H1 (cell line): ENCODE results near the gene RNF8.

Source experiments
- CHD2 ChIP-seq: IDR thresholded peaks from 2 replicates; pipeline ENCODE4 v1.6.1; 2012; ENCODE audit warnings: low read length, improper control_type of control experiment
- CTCF ChIP-seq, 3 experiments: IDR thresholded peaks; 1 replicate in 2 of 3; 2 replicates in 1 of 3; pipeline versions ENCODE4 v1.5.1 to v1.6.1; 2011; ENCODE audit warnings: low read length in 3 of 3, mild to moderate bottlenecking in 3 of 3, inconsistent platforms in 2 of 3, low read depth in 1 of 3, moderate library complexity in 1 of 3; ENCODE audit not compliant: insufficient read depth in 1 of 3; ENCODE audit errors: control extremely low read depth in 1 of 3
- EZH2 ChIP-seq: fragments of 200-600 bp; sonication (generic); IDR thresholded peaks from 2 replicates; pipeline ENCODE4 v1.7.1; 2012; ENCODE audit warnings: low read depth, mild to moderate bottlenecking, moderate library complexity, low read length, inconsistent platforms; ENCODE audit not compliant: severe bottlenecking
- JUND ChIP-seq: IDR thresholded peaks from 2 replicates; pipeline ENCODE4 v1.6.1; 2011; ENCODE audit warnings: mild to moderate bottlenecking, improper control_type of control experiment, low read length
- POLR2A ChIP-seq, 2 experiments: IDR thresholded peaks; 1 replicate in 1 of 2; 2 replicates in 1 of 2; pipeline ENCODE4 v1.6.1; 2011; ENCODE audit warnings: low read depth in 2 of 2, low read length in 2 of 2, mild to moderate bottlenecking in 2 of 2; ENCODE audit errors: control extremely low read depth in 1 of 2
- POU5F1 ChIP-seq: IDR thresholded peaks from 2 replicates; pipeline ENCODE4 v1.6.1; 2011; ENCODE audit warnings: low read depth, mild to moderate bottlenecking, low read length, moderate library complexity
- SAP30 ChIP-seq: fragments of 300-600 bp; sonication (generic); IDR thresholded peaks from 2 replicates; pipeline ENCODE4 v1.7.1; 2012; ENCODE audit warnings: low read length, moderate library complexity, mild to moderate bottlenecking, inconsistent platforms; ENCODE audit not compliant: insufficient read depth, insufficient replicate concordance
- SIRT6 ChIP-seq: IDR thresholded peaks from one replicate; pipeline ENCODE4 v1.7.1; 2012; ENCODE audit warnings: low read length, inconsistent platforms
- SP1 ChIP-seq: IDR thresholded peaks from 2 replicates; pipeline ENCODE4 v1.6.1; 2011; ENCODE audit warnings: low read depth, low read length
- TAF1 ChIP-seq: IDR thresholded peaks from 2 replicates; pipeline ENCODE4 v1.6.1; 2011; ENCODE audit warnings: mild to moderate bottlenecking, low read depth, low read length
- ZNF274 ChIP-seq: IDR thresholded peaks from 2 replicates; pipeline ENCODE4 v1.7.0; 2012; ENCODE audit warnings: low read length, borderline replicate concordance; ENCODE audit errors: extremely low read depth

DNA sequence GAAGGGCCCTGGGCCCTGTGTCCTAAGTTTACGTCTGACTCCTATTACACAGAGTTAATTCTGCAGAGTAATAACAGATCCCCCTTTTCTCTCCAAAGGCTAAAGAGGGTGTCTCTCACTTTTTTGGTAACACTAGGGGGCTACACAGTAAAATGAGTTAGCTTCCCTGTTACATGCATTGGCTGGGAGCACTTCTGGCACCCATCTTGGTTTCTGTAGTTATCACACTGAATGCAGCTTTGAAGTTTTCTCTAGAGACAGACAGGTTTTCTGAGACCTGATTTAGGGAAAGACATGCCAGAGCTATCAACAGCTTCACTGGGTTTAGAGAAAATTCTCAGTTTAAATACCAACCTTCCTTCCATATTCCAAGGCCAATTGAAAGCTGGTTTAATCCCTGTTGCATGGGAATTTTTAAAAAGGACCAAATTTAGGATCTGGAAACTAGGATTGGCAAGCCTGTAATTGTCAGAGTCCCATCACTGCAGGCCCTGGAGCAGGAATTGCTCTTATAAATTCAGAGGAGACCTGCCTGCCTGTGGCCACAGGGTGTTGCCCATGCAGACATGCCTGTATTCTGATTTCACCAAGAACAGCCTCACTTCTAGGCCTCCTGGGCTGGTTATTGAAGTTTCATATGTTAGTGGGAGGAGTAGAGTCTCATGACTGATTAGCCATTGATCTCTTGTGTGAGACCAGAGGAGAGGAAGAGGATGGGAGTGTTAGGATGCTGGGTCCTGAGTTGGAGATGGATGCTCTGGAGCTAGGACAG is 29.4 kb downstream of the RNF8 start:
- TF ChIP-seq POU5F1: no peak
- TF ChIP-seq EZH2: no peak
- no peak for TF ChIP-seq SAP30
- no peak for TF ChIP-seq POLR2A (IDR thresholded peaks at IDR 0.05; ENCODE audit: control extremely low read depth in 1 of 2, low read depth in 2 of 2, low read length in 2 of 2)
- no peak for TF ChIP-seq JUND
- no peak for TF ChIP-seq CHD2
- TF ChIP-seq CTCF (IDR thresholded peaks at IDR 0.05; ENCODE audit: control extremely low read depth in 1 of 3, insufficient read depth in 1 of 3, low read depth in 1 of 3, low read length in 3 of 3): peak in 1 of 3 experiments; percentile 4; a peak in 1 of 4 replicates
- no peak for TF ChIP-seq SP1
- no peak for TF ChIP-seq SIRT6
- TF ChIP-seq TAF1: no peak
- TF ChIP-seq ZNF274: no peak
